Neural progenitor cell (in vitro differentiated cells): ENCODE measurements around the gene SNX1.

ENCODE experiments used
- EZH2 ChIP-seq: fragments of 200-600 bp; sonication (generic); IDR thresholded peaks from 2 replicates; pipeline ENCODE4 v1.6.1; 2017; ENCODE audit warnings: antibody characterized with exemption, mild to moderate bottlenecking, moderate library complexity
- EZH2phosphoT487 ChIP-seq: fragments of 200-600 bp; sonication (generic); IDR thresholded peaks from 2 replicates; pipeline ENCODE4 v1.6.1; 2017; ENCODE audit warnings: antibody characterized with exemption
- TF ChIP-seq, protein P1 (sequence below): fragments of 200-600 bp; sonication (generic); IDR thresholded peaks from 2 replicates; pipeline ENCODE4 v1.5.1; 2017; ENCODE audit warnings: antibody characterized with exemption, mild to moderate bottlenecking

DNA sequence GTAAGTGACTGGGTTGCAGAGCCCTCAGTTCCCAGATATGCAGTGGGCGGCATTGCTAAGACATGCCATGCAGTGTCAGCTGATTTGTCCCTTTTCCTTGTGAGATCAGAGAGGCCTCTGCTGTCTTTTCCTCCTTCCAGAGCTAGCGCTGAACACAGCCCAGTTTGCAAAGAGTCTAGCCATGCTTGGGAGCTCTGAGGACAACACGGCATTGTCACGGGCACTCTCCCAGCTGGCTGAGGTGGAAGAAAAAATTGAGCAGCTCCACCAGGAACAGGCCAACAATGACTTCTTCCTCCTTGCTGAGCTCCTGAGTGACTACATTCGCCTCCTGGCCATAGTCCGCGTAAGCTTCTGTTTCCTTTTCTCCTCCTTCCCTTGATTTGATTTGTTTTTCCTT, 35.8 kb downstream of the SNX1 start:
- TF ChIP-seq, protein P1, sequence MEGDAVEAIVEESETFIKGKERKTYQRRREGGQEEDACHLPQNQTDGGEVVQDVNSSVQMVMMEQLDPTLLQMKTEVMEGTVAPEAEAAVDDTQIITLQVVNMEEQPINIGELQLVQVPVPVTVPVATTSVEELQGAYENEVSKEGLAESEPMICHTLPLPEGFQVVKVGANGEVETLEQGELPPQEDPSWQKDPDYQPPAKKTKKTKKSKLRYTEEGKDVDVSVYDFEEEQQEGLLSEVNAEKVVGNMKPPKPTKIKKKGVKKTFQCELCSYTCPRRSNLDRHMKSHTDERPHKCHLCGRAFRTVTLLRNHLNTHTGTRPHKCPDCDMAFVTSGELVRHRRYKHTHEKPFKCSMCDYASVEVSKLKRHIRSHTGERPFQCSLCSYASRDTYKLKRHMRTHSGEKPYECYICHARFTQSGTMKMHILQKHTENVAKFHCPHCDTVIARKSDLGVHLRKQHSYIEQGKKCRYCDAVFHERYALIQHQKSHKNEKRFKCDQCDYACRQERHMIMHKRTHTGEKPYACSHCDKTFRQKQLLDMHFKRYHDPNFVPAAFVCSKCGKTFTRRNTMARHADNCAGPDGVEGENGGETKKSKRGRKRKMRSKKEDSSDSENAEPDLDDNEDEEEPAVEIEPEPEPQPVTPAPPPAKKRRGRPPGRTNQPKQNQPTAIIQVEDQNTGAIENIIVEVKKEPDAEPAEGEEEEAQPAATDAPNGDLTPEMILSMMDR, result no peak
- TF ChIP-seq EZH2 (no peak), EZH2phosphoT487 (no peak)
